K562 (cell line): ENCODE data around the gene RAB5B. TPM values are rescaled to one million over a fixed set of nuclear protein-coding genes. Genes with fewer than 3 reads are reported as not detected.

Experiments
- ASH1L ChIP-seq: fragments of 450-650 bp; IDR thresholded peaks from 2 replicates; pipeline ENCODE4 v1.6.1; 2018; ENCODE audit warnings: borderline replicate concordance, mild to moderate bottlenecking, low read depth; ENCODE audit not compliant: partially characterized antibody
- C11orf30 ChIP-seq: fragments of 450-650 bp; IDR thresholded peaks from 2 replicates; pipeline ENCODE4 v1.6.1; 2016; ENCODE audit warnings: low read depth, mild to moderate bottlenecking
- E2F3 ChIP-seq: fragments of 250-450 bp; sonication (Bioruptor Pico); IDR thresholded peaks from 2 replicates; pipeline ENCODE4 v1.4.0; 2020; ENCODE audit warnings: mild to moderate bottlenecking
- HMGN3 ChIP-seq: IDR thresholded peaks from 2 replicates; pipeline ENCODE4 v1.6.1; 2011; ENCODE audit warnings: borderline replicate concordance, low read depth, mild to moderate bottlenecking, mixed read lengths, low read length; ENCODE audit not compliant: insufficient read length; ENCODE audit errors: extremely low read depth
- HNRNPLL ChIP-seq: fragments of 200-400 bp; formaldehyde crosslinking; IDR thresholded peaks from 2 replicates; pipeline ENCODE4 v1.6.1; 2017; ENCODE audit warnings: low read length, low read depth, mild to moderate bottlenecking; ENCODE audit not compliant: poor library complexity, severe bottlenecking
- KDM5B ChIP-seq: fragments of 200-600 bp; sonication (generic); IDR thresholded peaks from 2 replicates; pipeline ENCODE4 v1.6.1; 2012; ENCODE audit warnings: low read depth, mild to moderate bottlenecking, moderate library complexity, low read length, control low read depth, inconsistent platforms; ENCODE audit not compliant: insufficient replicate concordance
- MAZ ChIP-seq, 2 experiments: fragments of 450-650 bp in 1 of 2; sonication (generic) in 1 of 2; formaldehyde crosslinking; IDR thresholded peaks in 1 of 2; conservative IDR thresholded peaks in 1 of 2; 2 replicates each; pipeline versions ENCODE4 v1.4.0 to v1.5.0; 2020; ENCODE audit warnings: mild to moderate bottlenecking in 1 of 2, missing genetic modification reagents in 1 of 2
- NFE2L1 ChIP-seq: fragments of 450-650 bp; IDR thresholded peaks from 2 replicates; pipeline ENCODE4 v1.6.1; 2016; ENCODE audit warnings: missing genetic modification characterization, low read depth, mild to moderate bottlenecking, missing compliant biosample characterization, moderate library complexity, borderline replicate concordance
- NFRKB ChIP-seq: fragments of 450-650 bp; IDR thresholded peaks from 2 replicates; pipeline ENCODE4 v1.6.1; 2016; ENCODE audit warnings: low read depth
- PML ChIP-seq: IDR thresholded peaks from 2 replicates; pipeline ENCODE4 v1.6.1; 2012; ENCODE audit warnings: low read length, inconsistent platforms
- RAD21 ChIP-seq, 2 experiments: fragments of 250-450 bp in 1 of 2; fragments of 450-650 bp in 1 of 2; sonication (Bioruptor Pico) in 1 of 2; formaldehyde crosslinking in 1 of 2; IDR thresholded peaks in 1 of 2; conservative IDR thresholded peaks in 1 of 2; 2 replicates each; pipeline versions ENCODE4 v1.4.0 to v1.8.0; 2020 to 2022; ENCODE audit warnings: mild to moderate bottlenecking in 2 of 2, moderate library complexity in 1 of 2
- RBM22 ChIP-seq: fragments of 200-400 bp; formaldehyde crosslinking; IDR thresholded peaks from 2 replicates; pipeline ENCODE4 v1.6.1; 2018; ENCODE audit warnings: low read length, low read depth; ENCODE audit not compliant: poor library complexity, severe bottlenecking
- SRF ChIP-seq, 2 experiments: fragments of 250-450, 450-650 bp in 1 of 2; sonication (Bioruptor Pico) in 1 of 2; sonication (generic) in 1 of 2; formaldehyde crosslinking; IDR thresholded peaks; 2 replicates each; pipeline versions ENCODE4 v1.5.0 to v1.5.1; 2020 to 2022; ENCODE audit warnings: mild to moderate bottlenecking in 1 of 2, missing genetic modification reagents in 1 of 2
- TCF15 ChIP-seq: fragments of 250-450 bp; sonication (Bioruptor Pico); IDR thresholded peaks from 2 replicates; pipeline ENCODE4 v1.8.0; 2022; ENCODE audit warnings: moderate library complexity, mild to moderate bottlenecking, inconsistent platforms
- U2AF1 ChIP-seq: fragments of 200-400 bp; formaldehyde crosslinking; optimal IDR thresholded peaks from 2 replicates; pipeline ENCODE3; 2017; ENCODE audit warnings: mild to moderate bottlenecking, low read depth, low read length, moderate library complexity
- XRCC5 ChIP-seq: fragments of 200-400 bp; formaldehyde crosslinking; IDR thresholded peaks from 2 replicates; pipeline ENCODE4 v1.6.1; 2017; ENCODE audit warnings: low read depth, mild to moderate bottlenecking, low read length
- ZBTB12 ChIP-seq: fragments of 250-450 bp; sonication (Bioruptor Pico); IDR thresholded peaks from 2 replicates; pipeline ENCODE4 v1.4.0; 2020
- ZNF143 ChIP-seq: sonication (generic); formaldehyde crosslinking; IDR thresholded peaks from 2 replicates; pipeline ENCODE4 v1.9.0; 2022; ENCODE audit warnings: mild to moderate bottlenecking, missing genetic modification reagents
- ZNF212 ChIP-seq: fragments of 450-650 bp; formaldehyde crosslinking; IDR thresholded peaks from 2 replicates; pipeline ENCODE4 v1.4.0; 2020; ENCODE audit warnings: mild to moderate bottlenecking
- ZNF311 ChIP-seq: fragments of 250-450 bp; sonication (Bioruptor Pico); IDR thresholded peaks from 2 replicates; pipeline ENCODE4 v1.4.0; 2020; ENCODE audit warnings: mild to moderate bottlenecking, moderate library complexity
- ZNF655 ChIP-seq: fragments of 250-450 bp; sonication (Bioruptor Pico); IDR thresholded peaks from 2 replicates; pipeline ENCODE4 v1.5.0; 2021
- ZNF699 ChIP-seq: fragments of 250-450 bp; sonication (Bioruptor Pico); IDR thresholded peaks from 2 replicates; pipeline ENCODE4 v1.8.0; 2021; ENCODE audit warnings: mild to moderate bottlenecking, moderate library complexity; ENCODE audit not compliant: insufficient replicate concordance
- polyA plus RNA-seq, 8 experiments: library from polyadenylated mRNA; depleted of rRNA in 4 of 8; stranded (reverse) in 5 of 8; unstranded in 3 of 8; fragments of >200 nt; fragmentation: Nextera tagmentation in 2 of 8; fragmentation: Illumina TruSeq in 1 of 8; extraction: Ambion mirVana in 2 of 8; extraction: Trizol in 1 of 8; gene quantifications; 2 replicates each; pipeline versions ENCODE4 v1.2.1 to v1.2.3, GENCODE V29; 2011 to 2014; ENCODE audit warnings: inconsistent platforms in 1 of 8, missing spikeins in 1 of 8
- total RNA-seq, 7 experiments: library from RNA; depleted of rRNA in 6 of 7; stranded (reverse); fragments of >200 nt in 6 of 7; fragmentation: Illumina TruSeq in 2 of 7; extraction: Trizol in 2 of 7; gene quantifications; 2 replicates each; pipeline versions ENCODE4 v1.2.1 to v1.2.3, GENCODE V29; 2011 to 2021; ENCODE audit warnings: low replicate concordance in 1 of 7
- TF ChIP-seq, protein P1 (sequence below): fragments of 450-650 bp; formaldehyde crosslinking; IDR thresholded peaks from 2 replicates; pipeline ENCODE4 v1.4.0; 2020; ENCODE audit warnings: mild to moderate bottlenecking, moderate library complexity

The RAB5B gene
- total and polyA plus RNA-seq, 9 of the 15 experiments (the other 6 are each of a cell fraction or from before 2014, with no cell fraction given) = 6.8 to 73.8 (median 25.2) TPM

- no peak for TF ChIP-seq U2AF1
- TF ChIP-seq, protein P1, sequence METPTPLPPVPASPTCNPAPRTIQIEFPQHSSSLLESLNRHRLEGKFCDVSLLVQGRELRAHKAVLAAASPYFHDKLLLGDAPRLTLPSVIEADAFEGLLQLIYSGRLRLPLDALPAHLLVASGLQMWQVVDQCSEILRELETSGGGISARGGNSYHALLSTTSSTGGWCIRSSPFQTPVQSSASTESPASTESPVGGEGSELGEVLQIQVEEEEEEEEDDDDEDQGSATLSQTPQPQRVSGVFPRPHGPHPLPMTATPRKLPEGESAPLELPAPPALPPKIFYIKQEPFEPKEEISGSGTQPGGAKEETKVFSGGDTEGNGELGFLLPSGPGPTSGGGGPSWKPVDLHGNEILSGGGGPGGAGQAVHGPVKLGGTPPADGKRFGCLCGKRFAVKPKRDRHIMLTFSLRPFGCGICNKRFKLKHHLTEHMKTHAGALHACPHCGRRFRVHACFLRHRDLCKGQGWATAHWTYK = no peak
- peak; percentile 53; the same call in 1 of the 2 replicates for TF ChIP-seq PML
- TF ChIP-seq KDM5B = peak; percentile 49
- TF ChIP-seq E2F3 = peak; percentile 62
- no peak for TF ChIP-seq RBM22
- peak in 1 of 2 experiments; percentile 29; a peak in 1 of 4 replicates for TF ChIP-seq SRF (CRISPR knock-in tag; IDR thresholded peaks at IDR 0.05)
- no peak for TF ChIP-seq ZNF311
- TF ChIP-seq C11orf30 = no peak
- TF ChIP-seq ZNF212 = no peak
- peak; percentile 22 for TF ChIP-seq HNRNPLL
- TF ChIP-seq RAD21 (CRISPR knock-in tag; conservative IDR thresholded peaks at IDR 0.05 in 1 of 2, IDR thresholded peaks at IDR 0.05 in 1 of 2) = no peak
- no peak for TF ChIP-seq ZNF655 (CRISPR knock-in tag)
- TF ChIP-seq ZBTB12 = peak; percentile 68
- TF ChIP-seq HMGN3 = peak; percentile 52
- no peak for TF ChIP-seq NFE2L1 (tag)
- no peak for TF ChIP-seq ZNF699
- TF ChIP-seq NFRKB = 0 out of 2 replicates have a peak, but pooled peaks have one; percentile 33
- 0 out of 2 replicates have a peak, but pooled peaks have one; percentile 28 for TF ChIP-seq XRCC5
- no peak for TF ChIP-seq ASH1L
- TF ChIP-seq MAZ (CRISPR knock-in tag; conservative IDR thresholded peaks at IDR 0.05 in 1 of 2, IDR thresholded peaks at IDR 0.05 in 1 of 2) = peak; percentile 24 to 78; a peak in 2 of 4 replicates
- no peak for TF ChIP-seq TCF15 (CRISPR knock-in tag)
- TF ChIP-seq ZNF143 (CRISPR knock-in tag) = no peak
Measured at GRCh38 chr12:55966408-55967281, 7.2 kb upstream of the RAB5B start, which contains the start of gene CDK2 (continued).
